NT2/D1 (cell line): ENCODE data around the gene TVP23B.
"Not testable (repeated sequence)": the region's sequence is repeated elsewhere in the genome, so short reads cannot be mapped to it uniquely, and the experiment has no call there.

Experiments
- SUZ12 ChIP-seq: IDR thresholded peaks from 2 replicates; pipeline ENCODE4 v1.6.1; 2011; ENCODE audit not compliant: insufficient read length, insufficient read depth; ENCODE audit errors: extremely low read depth
- YY1 ChIP-seq: IDR thresholded peaks from 2 replicates; pipeline ENCODE4 v1.6.1; 2011; ENCODE audit not compliant: insufficient read length, insufficient read depth
- ZNF274 ChIP-seq: IDR thresholded peaks from 2 replicates; pipeline ENCODE4 v1.6.1; 2011; ENCODE audit warnings: mild to moderate bottlenecking, low read depth, low read length

DNA sequence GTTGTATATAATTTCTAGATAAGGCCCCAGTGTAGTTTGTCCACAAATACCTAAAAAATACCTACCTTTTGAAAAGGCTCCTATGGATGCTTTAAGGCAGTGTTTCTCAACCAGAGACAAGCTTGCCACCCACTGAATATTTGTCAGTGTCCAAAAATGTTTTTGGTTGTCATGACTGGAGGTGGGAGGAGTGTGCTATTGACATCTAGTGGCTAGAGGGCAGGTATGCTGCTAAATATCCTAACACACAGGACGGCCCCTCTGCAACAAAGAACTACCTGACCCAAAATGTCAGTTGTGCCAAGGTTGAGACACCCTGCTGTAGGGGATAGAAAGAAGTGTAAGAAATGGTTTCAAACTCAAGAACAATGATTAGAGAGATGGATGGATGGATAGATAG lies 10.4 kb downstream of the TVP23B start:
- TF ChIP-seq YY1, ZNF274, SUZ12: not testable (repeated sequence)
